Measurements from ENCODE around the gene CD34. TPM values are rescaled to one million over a fixed set of nuclear protein-coding genes. Genes with fewer than 3 reads are reported as not detected.

The CD34 gene
- total RNA-seq, 1 donor, result 0.36 TPM

GRCh38 chr1:207891148-207891547 is 19.8 kb downstream of the CD34 start:
- H3K36me3 ChIP-seq (ENCODE audit: insufficient read depth, low read length), result no peaks in the 10 kb centered on the region
- H3K27me3 ChIP-seq (ENCODE audit: insufficient read depth, low read length), result no peaks in the 10 kb centered on the region
- peak overlapping the region; percentile 96 for H2AFZ ChIP-seq (ENCODE audit: low read length)
- no peak for TF ChIP-seq CTCF (IDR thresholded peaks at IDR 0.05; ENCODE audit: extremely low read depth, low read depth, low read length)
- no peaks in the 10 kb centered on the region for H3K9me3 ChIP-seq (ENCODE audit: low read depth, low read length)
- H3K4me3 ChIP-seq (ENCODE audit: insufficient read depth, low read length), result no peak overlapping the region
- peaks cover 30% of the 10 kb centered on the region for H3K4me1 ChIP-seq (ENCODE audit: insufficient read depth, low read length)
- peak overlapping the region; percentile 73 for H3K4me2 ChIP-seq (ENCODE audit: insufficient read depth, low read length)
- H3K79me2 ChIP-seq (ENCODE audit: insufficient read depth, low read length), result no peaks in the 10 kb centered on the region
- H4K20me1 ChIP-seq (ENCODE audit: insufficient read depth, low read length), result no peaks in the 10 kb centered on the region
- no peak for DNase-seq (ENCODE audit: insufficient read length, low spot score, missing footprints)
- H3K27ac ChIP-seq (ENCODE audit: low read depth, low read length), result peak overlapping the region; percentile 91

- peak overlapping the region; percentile 91 for H3K27ac ChIP-seq (ENCODE audit: low read depth, low read length)
- H3K79me2 ChIP-seq (ENCODE audit: insufficient read depth, low read length), result no peaks in the 10 kb centered on the region
- H2AFZ ChIP-seq (ENCODE audit: low read length), result peak overlapping the region; percentile 96
- no peaks in the 10 kb centered on the region for H4K20me1 ChIP-seq (ENCODE audit: insufficient read depth, low read length)
- H3K4me3 ChIP-seq (ENCODE audit: insufficient read depth, low read length), result peak overlapping the region; percentile 60
- H3K36me3 ChIP-seq (ENCODE audit: insufficient read depth, low read length), result no peaks in the 10 kb centered on the region
- no peaks in the 10 kb centered on the region for H3K27me3 ChIP-seq (ENCODE audit: insufficient read depth, low read length)
- no peak for TF ChIP-seq CTCF (IDR thresholded peaks at IDR 0.05; ENCODE audit: extremely low read depth, low read depth, low read length)
- no peaks in the 10 kb centered on the region for H3K9me3 ChIP-seq (ENCODE audit: low read depth, low read length)
- peaks cover 33% of the 10 kb centered on the region for H3K4me1 ChIP-seq (ENCODE audit: insufficient read depth, low read length)
- peak overlapping the region; percentile 73 for H3K4me2 ChIP-seq (ENCODE audit: insufficient read depth, low read length)
- DNase-seq (ENCODE audit: insufficient read length, low spot score, missing footprints), result peak; percentile 93
These were observed 20.7 kb downstream of the CD34 start for GRCh38 chr1:207890136-207890738.

GRCh38 chr1:207888652-207889051 is 22.3 kb downstream of the CD34 start:
- H2AFZ ChIP-seq (ENCODE audit: low read length), result peak overlapping the region; percentile 18
- H3K4me3 ChIP-seq (ENCODE audit: insufficient read depth, low read length), result no peak overlapping the region
- no peaks in the 10 kb centered on the region for H3K27me3 ChIP-seq (ENCODE audit: insufficient read depth, low read length)
- peak; percentile 24 for TF ChIP-seq CTCF (IDR thresholded peaks at IDR 0.05; ENCODE audit: extremely low read depth, low read depth, low read length)
- H3K9me3 ChIP-seq (ENCODE audit: low read depth, low read length), result no peaks in the 10 kb centered on the region
- peaks cover 35% of the 10 kb centered on the region for H3K4me1 ChIP-seq (ENCODE audit: insufficient read depth, low read length)
- DNase-seq (ENCODE audit: insufficient read length, low spot score, missing footprints), result no peak
- peak overlapping the region; percentile 23 for H3K4me2 ChIP-seq (ENCODE audit: insufficient read depth, low read length)
- no peaks in the 10 kb centered on the region for H4K20me1 ChIP-seq (ENCODE audit: insufficient read depth, low read length)
- H3K27ac ChIP-seq (ENCODE audit: low read depth, low read length), result peak overlapping the region; percentile 69
- H3K79me2 ChIP-seq (ENCODE audit: insufficient read depth, low read length), result no peaks in the 10 kb centered on the region
- no peaks in the 10 kb centered on the region for H3K36me3 ChIP-seq (ENCODE audit: insufficient read depth, low read length)

GRCh38 chr1:207887542-207888201 is 23.3 kb downstream of the CD34 start:
- H3K9me3 ChIP-seq (ENCODE audit: low read depth, low read length), result no peaks in the 10 kb centered on the region
- H3K4me1 ChIP-seq (ENCODE audit: insufficient read depth, low read length), result peaks cover 35% of the 10 kb centered on the region
- no peak overlapping the region for H3K4me2 ChIP-seq (ENCODE audit: insufficient read depth, low read length)
- no peak for DNase-seq (ENCODE audit: insufficient read length, low spot score, missing footprints)
- no peak overlapping the region for H3K4me3 ChIP-seq (ENCODE audit: insufficient read depth, low read length)
- H3K79me2 ChIP-seq (ENCODE audit: insufficient read depth, low read length), result no peaks in the 10 kb centered on the region
- no peaks in the 10 kb centered on the region for H3K27me3 ChIP-seq (ENCODE audit: insufficient read depth, low read length)
- H3K36me3 ChIP-seq (ENCODE audit: insufficient read depth, low read length), result no peaks in the 10 kb centered on the region
- no peak overlapping the region for H2AFZ ChIP-seq (ENCODE audit: low read length)
- no peak overlapping the region for H3K27ac ChIP-seq (ENCODE audit: low read depth, low read length)
- H4K20me1 ChIP-seq (ENCODE audit: insufficient read depth, low read length), result no peaks in the 10 kb centered on the region
- TF ChIP-seq CTCF (IDR thresholded peaks at IDR 0.05; ENCODE audit: extremely low read depth, low read depth, low read length), result no peak
